ENCODE measurements around the gene KLHL5.

GRCh38 chr4:39154009-39154408 lies 92.0 kb downstream of the KLHL5 start:
- TF ChIP-seq CTCF (conservative IDR thresholded peaks at IDR 0.05) (no peak), ZFX (IDR thresholded peaks at IDR 0.05) (no peak)
